DND-41 (cell line): ENCODE data around the gene DCPS.

Source experiments
- CTCF ChIP-seq: IDR thresholded peaks from 2 replicates; pipeline ENCODE4 v1.5.1; 2012; ENCODE audit warnings: borderline replicate concordance, low read length, moderate library complexity, mild to moderate bottlenecking; ENCODE audit not compliant: poor library complexity, severe bottlenecking; ENCODE audit errors: extremely low read depth
- EZH2 ChIP-seq: IDR thresholded peaks from 3 replicates; pipeline ENCODE4 v1.6.1; 2012; ENCODE audit warnings: borderline replicate concordance, low read depth, mild to moderate bottlenecking, moderate library complexity, low read length, inconsistent platforms; ENCODE audit not compliant: severe bottlenecking

GRCh38 chr11:126360049-126360446, 56.2 kb downstream of the DCPS start:
- TF ChIP-seq EZH2: no peak
- no peak for TF ChIP-seq CTCF
